Kidney (tissue), 14 donors: Measurements from ENCODE around the gene SIM2. TPM values are rescaled to one million over a fixed set of nuclear protein-coding genes. Genes with fewer than 3 reads are reported as not detected.

Experiments used
- DNase-seq, 5 donors: peaks; one replicate each; pipeline ENCODE4 v3.0.0-alpha.2; 2013 to 2020
- FAIRE-seq: peaks from 2 replicates; lab custom pipeline; 2012; peaks lifted over from hg19 to GRCh38; lab: Jason Lieb, UNC
- H3K27ac ChIP-seq, 2 donors: one replicate each; pipeline ENCODE4 v1.7.0; 2013; ENCODE audit warnings: low read depth in 2 of 2, low read length in 2 of 2, inconsistent platforms in 1 of 2
- H3K27me3 ChIP-seq: one replicate; pipeline ENCODE4 v1.7.1; 2013; ENCODE audit warnings: low read length, inconsistent platforms; ENCODE audit not compliant: control insufficient read depth, insufficient read depth
- H3K36me3 ChIP-seq, 3 donors: one replicate each; pipeline versions ENCODE4 v1.7.0 to v1.7.1; 2013; ENCODE audit warnings: low read length in 3 of 3, control low read depth in 1 of 3, inconsistent platforms in 1 of 3; ENCODE audit not compliant: insufficient read depth in 3 of 3, control insufficient read depth in 2 of 3
- H3K4me1 ChIP-seq, 3 donors: one replicate each; pipeline versions ENCODE4 v1.7.0 to v1.7.1; 2013; ENCODE audit warnings: low read length in 3 of 3, inconsistent platforms in 1 of 3, low read depth in 1 of 3; ENCODE audit not compliant: control insufficient read depth in 2 of 3, insufficient read depth in 2 of 3
- H3K4me3 ChIP-seq, 3 donors: one replicate each; pipeline versions ENCODE4 v1.7.0 to v1.8.1; 2013; ENCODE audit warnings: low read length in 3 of 3, control low read depth in 1 of 3, inconsistent platforms in 1 of 3
- H3K9ac ChIP-seq, 3 donors: one replicate each; pipeline versions ENCODE4 v1.7.0 to v1.7.1; 2013; ENCODE audit warnings: low read length in 3 of 3, control low read depth in 1 of 3, inconsistent platforms in 1 of 3
- H3K9me3 ChIP-seq, 3 donors: one replicate each; pipeline versions ENCODE4 v1.7.0 to v1.7.1; 2013; ENCODE audit warnings: low read length in 3 of 3, control low read depth in 1 of 3, inconsistent platforms in 1 of 3; ENCODE audit not compliant: control insufficient read depth in 2 of 3, insufficient read depth in 1 of 3
- intact Hi-C: fragments of 100-400 bp; cut with DNase I; formaldehyde crosslinking; loops from one replicate; pipeline ENCODE4 v1.11.1; 2022
- polyA plus RNA-seq: library from polyadenylated mRNA; stranded (reverse); fragments of 350-450 nt; fragmentation: Illumina TruSeq; extraction: RNeasy Lipid Tissue Mini Kit (QIAGEN cat#74804); gene quantifications from one replicate; pipeline ENCODE4 v1.2.3, GENCODE V29; 2014; ENCODE audit warnings: low read depth, low replicate concordance; ENCODE audit not compliant: insufficient read depth
- total RNA-seq: library from RNA; stranded (reverse); fragmentation: NEBNext Ultra II Directional; extraction: Animal tissue kit (Norgen Biotek cat#: 25700); gene quantifications from one replicate; pipeline ENCODE4 v1.2.1, GENCODE V29; 2021
- TF ChIP-seq, protein P1 (sequence below): IDR thresholded peaks from 3 replicates; pipeline ENCODE4 v1.5.1; 2012; ENCODE audit warnings: mild to moderate bottlenecking, moderate library complexity, borderline replicate concordance; ENCODE audit not compliant: insufficient read depth; ENCODE audit errors: extremely low read depth
- donor health status: control.
- donor health status: control.
- donor health status: control.
- donor health status: control.
- donor health status: control.
- donor health status: DM: yes; HTN: yes; CAD: no.
- donor health status: Normal renal cell carcinoma (clear cell type).

The SIM2 gene
- total and polyA plus RNA-seq, 2 donors from 2014 or later, result 6.5 to 71.3 TPM

GRCh38 chr21:36706951-36707762, 8.2 kb downstream of the SIM2 start:
- Histone ChIP-seq H3K36me3 (no peaks in the 10 kb centered on the region), H3K9me3 (no peaks in the 10 kb centered on the region), H3K27me3 (peaks cover 81% of the 10 kb centered on the region), H3K9ac (peak overlapping the region in 1 of 3 donors; percentile 46), H3K27ac (peak overlapping the region in 1 of 2 donors; percentile 74), H3K4me1 (peaks cover 0 to 5% (median 0%) of the 10 kb centered on the region in 3 donors), H3K4me3 (no peak overlapping the region)
- FAIRE-seq (no peak), DNase-seq (peak in 4 of 5 donors; percentile 67 to 81 (median 74))
- TF ChIP-seq, protein P1, sequence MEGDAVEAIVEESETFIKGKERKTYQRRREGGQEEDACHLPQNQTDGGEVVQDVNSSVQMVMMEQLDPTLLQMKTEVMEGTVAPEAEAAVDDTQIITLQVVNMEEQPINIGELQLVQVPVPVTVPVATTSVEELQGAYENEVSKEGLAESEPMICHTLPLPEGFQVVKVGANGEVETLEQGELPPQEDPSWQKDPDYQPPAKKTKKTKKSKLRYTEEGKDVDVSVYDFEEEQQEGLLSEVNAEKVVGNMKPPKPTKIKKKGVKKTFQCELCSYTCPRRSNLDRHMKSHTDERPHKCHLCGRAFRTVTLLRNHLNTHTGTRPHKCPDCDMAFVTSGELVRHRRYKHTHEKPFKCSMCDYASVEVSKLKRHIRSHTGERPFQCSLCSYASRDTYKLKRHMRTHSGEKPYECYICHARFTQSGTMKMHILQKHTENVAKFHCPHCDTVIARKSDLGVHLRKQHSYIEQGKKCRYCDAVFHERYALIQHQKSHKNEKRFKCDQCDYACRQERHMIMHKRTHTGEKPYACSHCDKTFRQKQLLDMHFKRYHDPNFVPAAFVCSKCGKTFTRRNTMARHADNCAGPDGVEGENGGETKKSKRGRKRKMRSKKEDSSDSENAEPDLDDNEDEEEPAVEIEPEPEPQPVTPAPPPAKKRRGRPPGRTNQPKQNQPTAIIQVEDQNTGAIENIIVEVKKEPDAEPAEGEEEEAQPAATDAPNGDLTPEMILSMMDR, result no peak
- intact Hi-C loops, result no loop called here

DNA sequence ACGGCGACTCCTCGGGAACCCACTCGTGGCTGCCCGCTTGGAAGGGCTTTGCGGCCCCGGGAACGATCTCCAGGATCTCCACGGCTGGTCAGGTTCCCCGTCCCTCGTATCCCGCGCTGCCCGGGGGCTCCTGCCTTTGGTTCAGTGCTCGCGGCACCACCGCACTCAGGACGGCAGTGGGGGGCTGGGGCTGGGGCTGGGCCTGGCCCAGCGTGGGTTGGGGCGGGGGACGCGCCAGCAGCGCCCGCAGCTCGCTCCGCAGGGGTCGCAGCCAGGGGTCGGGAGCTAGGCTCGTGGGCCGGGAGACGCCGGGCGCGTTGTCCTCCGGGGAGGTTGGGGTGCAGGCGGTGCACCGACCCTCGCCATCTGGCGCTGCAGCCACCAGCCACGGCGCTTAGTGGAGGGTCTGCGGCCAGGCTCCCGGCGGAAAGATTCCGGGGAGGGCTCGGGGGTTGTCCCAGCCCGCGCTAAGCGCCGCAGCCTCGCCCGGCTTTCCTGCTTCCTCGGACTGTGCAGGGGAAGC, 8.9 kb downstream of the SIM2 start:
- TF ChIP-seq, protein P1, result no peak
- H3K9ac ChIP-seq, result peak overlapping the region in 1 of 3 donors; percentile 46

GRCh38 chr21:36708286-36709029, 9.5 kb downstream of the SIM2 start:
- TF ChIP-seq, protein P1, result no peak
- peak overlapping the region in 1 of 3 donors; percentile 29 for H3K4me3 ChIP-seq
- peak in 1 of 5 donors; percentile 48 for DNase-seq
- intact Hi-C loops, result no loop called here
- peaks cover 76% of the 10 kb centered on the region for H3K27me3 ChIP-seq
- peaks cover 0 to 5% (median 0%) of the 10 kb centered on the region in 3 donors for H3K4me1 ChIP-seq
- H3K36me3 ChIP-seq, result no peaks in the 10 kb centered on the region
- H3K9ac ChIP-seq, result peak overlapping the region in 1 of 3 donors; percentile 46
- no peaks in the 10 kb centered on the region for H3K9me3 ChIP-seq
- H3K27ac ChIP-seq, result peak overlapping the region in 1 of 2 donors; percentile 51
- FAIRE-seq, result no peak

More for the DNA sequence above, 8.9 kb downstream of the SIM2 start:
- intact Hi-C loops, result no loop called here
- peaks cover 81% of the 10 kb centered on the region for H3K27me3 ChIP-seq
- H3K4me3 ChIP-seq, result peak overlapping the region in 1 of 3 donors; percentile 29
- H3K9me3 ChIP-seq, result no peaks in the 10 kb centered on the region
- H3K27ac ChIP-seq, result peak overlapping the region in 1 of 2 donors; percentile 51
- H3K36me3 ChIP-seq, result no peaks in the 10 kb centered on the region
- no peak for FAIRE-seq
- DNase-seq, result peak in 1 of 5 donors; percentile 37
- peaks cover 0 to 5% (median 0%) of the 10 kb centered on the region in 3 donors for H3K4me1 ChIP-seq
